Measurements from ENCODE around the gene CD44. TPM values are rescaled to one million over a fixed set of nuclear protein-coding genes. Genes with fewer than 3 reads are reported as not detected.

The CD44 gene
- total and polyA plus RNA-seq, 4 donors: 4.1 to 26.9 (median 14.6) TPM

GRCh38 chr11:35274909-35275785 lies 136.2 kb downstream of the CD44 start:
- peaks cover 3 to 12% (median 8%) of the 10 kb centered on the region in 4 donors for H3K4me1 ChIP-seq (ENCODE audit: control insufficient read depth in 4 of 4, insufficient read depth in 4 of 4, low read length in 3 of 4)
- peak overlapping the region in 1 of 2 donors; percentile 50 for H3K27ac ChIP-seq (ENCODE audit: low read depth in 1 of 2, low read length in 2 of 2)
- no peak overlapping the region for H3K9ac ChIP-seq (ENCODE audit: low read depth in 1 of 2, low read length in 2 of 2)
- H3K4me3 ChIP-seq (ENCODE audit: low read depth in 1 of 3, low read length in 3 of 3): no peak overlapping the region
- no peaks in the 10 kb centered on the region for H3K9me3 ChIP-seq (ENCODE audit: control insufficient read depth in 4 of 4, low read length in 3 of 4)
- no peak for DNase-seq (ENCODE audit: low spot score)
- H3K27me3 ChIP-seq (ENCODE audit: control insufficient read depth in 4 of 4, insufficient read depth in 4 of 4, low read length in 3 of 4): no peaks in the 10 kb centered on the region
- 37% methylated on average over 6 of the region's 6 CpGs for WGBS
- H3K36me3 ChIP-seq (ENCODE audit: control insufficient read depth in 4 of 4, insufficient read depth in 3 of 4, low read depth in 1 of 4, low read length in 3 of 4): peaks cover 0 to 4% (median 1%) of the 10 kb centered on the region in 4 donors
- TF ChIP-seq TAF1 (conservative IDR thresholded peaks at IDR 0.05) (no peak), RXRA (IDR thresholded peaks at IDR 0.05) (no peak), ZBTB33 (IDR thresholded peaks at IDR 0.05) (no peak), SP1 (IDR thresholded peaks at IDR 0.05) (peak; percentile 14), YY1 (IDR thresholded peaks at IDR 0.05) (peak; percentile 39), CTCF (IDR thresholded peaks at IDR 0.05; ENCODE audit: low read depth, low read length, missing input control) (peak; percentile 7), ATF3 (IDR thresholded peaks at IDR 0.05) (peak; percentile 32), FOXA2 (IDR thresholded peaks at IDR 0.05) (peak; percentile 11), HNF4A (conservative IDR thresholded peaks at IDR 0.05) (peak in 1 of 2 donors; percentile 9), RAD21 (IDR thresholded peaks at IDR 0.05) (peak; percentile 45 to 57)

- peaks cover 3 to 12% (median 8%) of the 10 kb centered on the region in 4 donors for H3K4me1 ChIP-seq (ENCODE audit: control insufficient read depth in 4 of 4, insufficient read depth in 4 of 4, low read length in 3 of 4)
- H3K36me3 ChIP-seq (ENCODE audit: control insufficient read depth in 4 of 4, insufficient read depth in 3 of 4, low read depth in 1 of 4, low read length in 3 of 4): peaks cover 0 to 4% (median under 1%) of the 10 kb centered on the region in 4 donors
- WGBS: 80% methylated on average over 1 of the region's 1 CpG
- no peaks in the 10 kb centered on the region for H3K9me3 ChIP-seq (ENCODE audit: control insufficient read depth in 4 of 4, low read length in 3 of 4)
- H3K9ac ChIP-seq (ENCODE audit: low read depth in 1 of 2, low read length in 2 of 2): no peak overlapping the region
- H3K4me3 ChIP-seq (ENCODE audit: low read depth in 1 of 3, low read length in 3 of 3): no peak overlapping the region
- DNase-seq (ENCODE audit: low spot score): no peak
- H3K27me3 ChIP-seq (ENCODE audit: control insufficient read depth in 4 of 4, insufficient read depth in 4 of 4, low read length in 3 of 4): no peaks in the 10 kb centered on the region
- H3K27ac ChIP-seq (ENCODE audit: low read depth in 1 of 2, low read length in 2 of 2): peak overlapping the region in 1 of 2 donors; percentile 50
- TF ChIP-seq ATF3 (IDR thresholded peaks at IDR 0.05): no peak
- TF ChIP-seq CTCF (IDR thresholded peaks at IDR 0.05; ENCODE audit: low read depth, low read length, missing input control): no peak
- no peak for TF ChIP-seq MAX (IDR thresholded peaks at IDR 0.05)
- no peak for TF ChIP-seq NR2F2 (IDR thresholded peaks at IDR 0.05)
- TF ChIP-seq ZBTB33 (IDR thresholded peaks at IDR 0.05): no peak
- TF ChIP-seq SP1 (IDR thresholded peaks at IDR 0.05): no peak
- no peak for TF ChIP-seq RXRA (IDR thresholded peaks at IDR 0.05)
- TF ChIP-seq FOXA1 (IDR thresholded peaks at IDR 0.05): no peak
- no peak for TF ChIP-seq JUND (IDR thresholded peaks at IDR 0.05)
- TF ChIP-seq RAD21 (IDR thresholded peaks at IDR 0.05): no peak
- TF ChIP-seq TAF1 (conservative IDR thresholded peaks at IDR 0.05): no peak
- no peak for TF ChIP-seq HNF4A (conservative IDR thresholded peaks at IDR 0.05)
Measured at GRCh38 chr11:35275786-35276170, 136.8 kb downstream of the CD44 start.
